ENCODE measurements around the gene ARSG. TPM values are rescaled to one million over a fixed set of nuclear protein-coding genes. Genes with fewer than 3 reads are reported as not detected.

The ARSG gene
- total and polyA plus RNA-seq, 9 of the 15 experiments (the other 6 are each of a cell fraction or from before 2014, with no cell fraction given), result 1.0 to 5.6 (median 1.8) TPM

DNA sequence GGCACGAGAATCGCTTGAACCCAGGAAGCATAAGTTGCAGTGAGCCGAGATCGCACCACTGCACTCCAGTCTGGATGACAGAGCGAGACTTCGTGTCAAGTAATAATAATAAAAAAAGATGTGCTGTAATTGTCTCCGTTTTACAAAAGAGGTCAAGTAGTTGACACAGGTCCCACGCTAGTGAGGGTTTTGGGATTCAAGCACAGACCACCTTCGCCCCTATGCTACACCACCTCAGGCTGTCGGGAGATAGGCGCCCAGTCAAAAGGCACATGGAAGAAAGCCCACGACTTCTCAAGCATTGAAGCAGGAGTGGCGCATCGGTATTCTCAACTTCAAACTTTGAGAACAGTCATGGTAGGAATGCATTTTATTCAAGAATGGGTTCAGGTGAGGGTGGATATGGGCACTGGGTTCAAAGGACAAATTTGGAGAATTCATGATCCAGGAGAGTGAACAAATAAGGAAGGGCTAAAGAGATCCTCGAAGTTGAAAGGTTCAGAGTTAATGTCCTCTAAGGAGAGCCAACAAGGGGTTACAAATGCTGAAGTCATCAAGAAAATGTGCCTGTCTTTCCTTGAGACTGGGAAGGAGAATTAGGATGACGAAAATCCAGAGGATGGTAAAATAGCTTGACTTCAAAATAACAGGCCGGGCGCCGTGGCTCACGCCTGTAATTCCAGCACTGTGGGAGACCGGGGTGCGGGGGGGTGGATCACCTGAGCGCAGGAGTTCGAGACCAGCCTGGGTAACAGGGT is 44.8 kb upstream of the ARSG start (continued):
- TF ChIP-seq, protein P1, sequence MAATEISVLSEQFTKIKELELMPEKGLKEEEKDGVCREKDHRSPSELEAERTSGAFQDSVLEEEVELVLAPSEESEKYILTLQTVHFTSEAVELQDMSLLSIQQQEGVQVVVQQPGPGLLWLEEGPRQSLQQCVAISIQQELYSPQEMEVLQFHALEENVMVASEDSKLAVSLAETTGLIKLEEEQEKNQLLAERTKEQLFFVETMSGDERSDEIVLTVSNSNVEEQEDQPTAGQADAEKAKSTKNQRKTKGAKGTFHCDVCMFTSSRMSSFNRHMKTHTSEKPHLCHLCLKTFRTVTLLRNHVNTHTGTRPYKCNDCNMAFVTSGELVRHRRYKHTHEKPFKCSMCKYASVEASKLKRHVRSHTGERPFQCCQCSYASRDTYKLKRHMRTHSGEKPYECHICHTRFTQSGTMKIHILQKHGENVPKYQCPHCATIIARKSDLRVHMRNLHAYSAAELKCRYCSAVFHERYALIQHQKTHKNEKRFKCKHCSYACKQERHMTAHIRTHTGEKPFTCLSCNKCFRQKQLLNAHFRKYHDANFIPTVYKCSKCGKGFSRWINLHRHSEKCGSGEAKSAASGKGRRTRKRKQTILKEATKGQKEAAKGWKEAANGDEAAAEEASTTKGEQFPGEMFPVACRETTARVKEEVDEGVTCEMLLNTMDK (IDR thresholded peaks at IDR 0.05; ENCODE audit: borderline replicate concordance, insufficient read depth, low read depth, low read length, poor library complexity, severe bottlenecking), result no peak
- TF ChIP-seq KAT2B (IDR thresholded peaks at IDR 0.05; ENCODE audit: low read depth, low read length) (no peak), C11orf30 (IDR thresholded peaks at IDR 0.05; ENCODE audit: low read depth) (peak; percentile 30; the same call in 1 of the 2 replicates), HDAC3 (IDR thresholded peaks at IDR 0.05; ENCODE audit: borderline replicate concordance, partially characterized antibody) (no peak), FOSL1 (tag; conservative IDR thresholded peaks at IDR 0.05) (no peak), RBM39 (optimal IDR thresholded peaks at IDR 0.05; ENCODE audit: low read depth, low read length) (no peak), ZNF316 (IDR thresholded peaks at IDR 0.05) (peak; percentile 39), ZNF3 (CRISPR knock-in tag; IDR thresholded peaks at IDR 0.05) (no peak), MTA3 (IDR thresholded peaks at IDR 0.05; ENCODE audit: borderline replicate concordance) (no peak), SREBF1 (IDR thresholded peaks at IDR 0.05; ENCODE audit: borderline replicate concordance, low read depth, low read length) (no peak), ZNF224 (CRISPR knock-in tag; IDR thresholded peaks at IDR 0.05) (no peak), SIN3A (IDR thresholded peaks at IDR 0.05; ENCODE audit: borderline replicate concordance in 2 of 2, control insufficient read depth in 1 of 2, low read depth in 2 of 2, low read length in 2 of 2) (no peak), HEY1 (CRISPR knock-in tag; IDR thresholded peaks at IDR 0.05; ENCODE audit: borderline replicate concordance) (no peak)
- TF ChIP-seq, protein P2, sequence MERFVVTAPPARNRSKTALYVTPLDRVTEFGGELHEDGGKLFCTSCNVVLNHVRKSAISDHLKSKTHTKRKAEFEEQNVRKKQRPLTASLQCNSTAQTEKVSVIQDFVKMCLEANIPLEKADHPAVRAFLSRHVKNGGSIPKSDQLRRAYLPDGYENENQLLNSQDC (CRISPR knock-in tag; IDR thresholded peaks at IDR 0.05), result no peak
- TF ChIP-seq, protein P3, sequence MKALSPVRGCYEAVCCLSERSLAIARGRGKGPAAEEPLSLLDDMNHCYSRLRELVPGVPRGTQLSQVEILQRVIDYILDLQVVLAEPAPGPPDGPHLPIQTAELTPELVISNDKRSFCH (CRISPR knock-in tag; IDR thresholded peaks at IDR 0.05), result no peak
- TF ChIP-seq, protein P3 (tag; IDR thresholded peaks at IDR 0.05), result no peak
